Ecto neural progenitor cell (in vitro differentiated cells): ENCODE measurements around the gene MITF.

ENCODE experiments used
- DNase-seq: peaks from one replicate; pipeline ENCODE4 v3.0.0-alpha.2; 2018; ENCODE audit warnings: low spot score

Gene MITF

GRCh38 chr3:69761896-69762767 lies 22.9 kb downstream of the MITF start:
- DNase-seq = no peak

- DNase-seq = no peak
Measured at GRCh38 chr3:69762768-69763229, 23.5 kb downstream of the MITF start.

GRCh38 chr3:69763458-69763857 lies 24.2 kb downstream of the MITF start:
- DNase-seq = no peak

- DNase-seq = no peak
Measured at GRCh38 chr3:69764121-69764741, 25.0 kb downstream of the MITF start.

GRCh38 chr3:69764861-69765260 lies 25.6 kb downstream of the MITF start:
- DNase-seq = no peak

GRCh38 chr3:69766638-69767037 lies 27.4 kb downstream of the MITF start:
- DNase-seq = no peak

- no peak for DNase-seq
Measured at GRCh38 chr3:69767571-69767970, 28.3 kb downstream of the MITF start.

GRCh38 chr3:69768438-69768837 lies 29.2 kb downstream of the MITF start:
- DNase-seq = no peak

- DNase-seq = no peak
Measured at GRCh38 chr3:69770219-69770618, 31.0 kb downstream of the MITF start.

GRCh38 chr3:69770976-69771634 lies 31.8 kb downstream of the MITF start:
- no peak for DNase-seq

- DNase-seq = no peak
Measured at GRCh38 chr3:69772152-69772867, 33.0 kb downstream of the MITF start.

GRCh38 chr3:69774029-69774428 lies 34.8 kb downstream of the MITF start:
- DNase-seq = no peak

GRCh38 chr3:69775751-69776150 lies 36.5 kb downstream of the MITF start:
- no peak for DNase-seq

GRCh38 chr3:69776289-69776688 lies 37.0 kb downstream of the MITF start:
- DNase-seq = no peak

GRCh38 chr3:69776920-69777581 lies 37.8 kb downstream of the MITF start:
- no peak for DNase-seq

GRCh38 chr3:69777582-69777967 lies 38.3 kb downstream of the MITF start:
- DNase-seq = no peak

GRCh38 chr3:69781593-69781992 lies 42.3 kb downstream of the MITF start:
- DNase-seq = no peak

- DNase-seq = no peak
Measured at GRCh38 chr3:69784954-69785514, 45.8 kb downstream of the MITF start.

GRCh38 chr3:69785769-69786320 lies 46.6 kb downstream of the MITF start:
- no peak for DNase-seq

- DNase-seq = no peak
Measured at GRCh38 chr3:69786854-69787253, 47.6 kb downstream of the MITF start.
